SU-DHL-6 (cell line): ENCODE data around the gene PYGL.

Source experiments
- H2AFZ ChIP-seq: fragments of 200-600 bp; sonication (generic); 2 replicates; pipeline ENCODE4 v1.6.1; 2014; ENCODE audit warnings: low read depth, mild to moderate bottlenecking, moderate library complexity, mixed read lengths, antibody characterized with exemption, low read length; ENCODE audit not compliant: severe bottlenecking
- H3F3A ChIP-seq: fragments of 200-600 bp; shearing (Covaris generic); 2 replicates; pipeline ENCODE4 v1.6.0; 2016; ENCODE audit warnings: antibody characterized with exemption, mild to moderate bottlenecking; ENCODE audit not compliant: insufficient read depth
- H3K27ac ChIP-seq: fragments of 200-600 bp; sonication (generic); 2 replicates; pipeline ENCODE4 v1.5.1; 2016; ENCODE audit warnings: low read depth, mild to moderate bottlenecking, low read length, moderate library complexity, mixed read lengths
- H3K27me3 ChIP-seq: fragments of 200-600 bp; sonication (generic), shearing (Covaris generic); 2 replicates; pipeline ENCODE4 v1.6.0; 2014; ENCODE audit warnings: mild to moderate bottlenecking, low read length
- H3K36me3 ChIP-seq: fragments of 200-600 bp; sonication (generic); 2 replicates; pipeline ENCODE4 v1.6.1; 2014; ENCODE audit warnings: mild to moderate bottlenecking, low read length, mixed read lengths
- H3K4me2 ChIP-seq: fragments of 300-600, 200-600 bp; shearing (Covaris generic), sonication (generic); 2 replicates; pipeline ENCODE4 v1.6.0; 2014; ENCODE audit warnings: low read length, low read depth, mild to moderate bottlenecking; ENCODE audit not compliant: poor library complexity, severe bottlenecking
- H3K4me3 ChIP-seq: fragments of 200-600 bp; sonication (generic); 2 replicates; pipeline ENCODE4 v1.5.1; 2014; ENCODE audit warnings: antibody characterized with exemption, low read length, mild to moderate bottlenecking, mixed read lengths; ENCODE audit not compliant: insufficient read depth, poor library complexity, severe bottlenecking
- H3K79me2 ChIP-seq: fragments of 200-600 bp; sonication (generic); 2 replicates; pipeline ENCODE4 v1.6.1; 2014; ENCODE audit warnings: mild to moderate bottlenecking, low read length, moderate library complexity; ENCODE audit not compliant: insufficient read depth
- H3K9ac ChIP-seq: fragments of 200-600 bp; sonication (generic); 2 replicates; pipeline ENCODE4 v1.7.0; 2014; ENCODE audit warnings: mild to moderate bottlenecking, low read length
- H3K9me2 ChIP-seq: fragments of 200-600 bp; sonication (generic); replicated peaks from 2 replicates; pipeline ENCODE4 v1.6.1; 2014; ENCODE audit warnings: low read length; ENCODE audit not compliant: insufficient read depth
- H3K9me3 ChIP-seq: fragments of 200-600 bp; sonication (generic); 2 replicates; pipeline ENCODE4 v1.6.1; 2014; ENCODE audit warnings: low read length, mixed read lengths; ENCODE audit not compliant: insufficient read depth
- H4K20me1 ChIP-seq: fragments of 200-600 bp; sonication (generic); 2 replicates; pipeline ENCODE4 v1.6.1; 2014; ENCODE audit warnings: low read depth, mild to moderate bottlenecking, antibody characterized with exemption, low read length, moderate library complexity, mixed read lengths
- CTCF ChIP-seq: fragments of 200-600 bp; sonication (generic); IDR thresholded peaks from one replicate; pipeline ENCODE4 v1.5.1; 2017; ENCODE audit warnings: antibody characterized with exemption, mild to moderate bottlenecking, low read length, moderate library complexity; ENCODE audit not compliant: insufficient read depth, poor library complexity, severe bottlenecking
- EZH2phosphoT487 ChIP-seq: fragments of 200-600 bp; sonication (generic), shearing (Covaris generic); conservative IDR thresholded peaks from 2 replicates; pipeline ENCODE4 v1.6.1; 2018; ENCODE audit warnings: mild to moderate bottlenecking, antibody characterized with exemption, low read length, moderate library complexity, mixed read lengths

Gene PYGL

GRCh38 chr14:50937800-50938199 lies 6.5 kb downstream of the PYGL start:
- TF ChIP-seq CTCF (no peak), EZH2phosphoT487 (no peak)
- Histone ChIP-seq H3K4me2 (no peak overlapping the region), H3K27me3 (no peaks in the 10 kb centered on the region), H3K27ac (no peak overlapping the region), H3K9ac (no peak overlapping the region), H3K9me2 (no peaks in the 10 kb centered on the region), H3K36me3 (no peaks in the 10 kb centered on the region), H3K79me2 (no peaks in the 10 kb centered on the region), H3K4me3 (no peak overlapping the region), H3K9me3 (no peaks in the 10 kb centered on the region), H3F3A (no peaks in the 10 kb centered on the region), H4K20me1 (no peaks in the 10 kb centered on the region), H2AFZ (no peak overlapping the region)

DNA sequence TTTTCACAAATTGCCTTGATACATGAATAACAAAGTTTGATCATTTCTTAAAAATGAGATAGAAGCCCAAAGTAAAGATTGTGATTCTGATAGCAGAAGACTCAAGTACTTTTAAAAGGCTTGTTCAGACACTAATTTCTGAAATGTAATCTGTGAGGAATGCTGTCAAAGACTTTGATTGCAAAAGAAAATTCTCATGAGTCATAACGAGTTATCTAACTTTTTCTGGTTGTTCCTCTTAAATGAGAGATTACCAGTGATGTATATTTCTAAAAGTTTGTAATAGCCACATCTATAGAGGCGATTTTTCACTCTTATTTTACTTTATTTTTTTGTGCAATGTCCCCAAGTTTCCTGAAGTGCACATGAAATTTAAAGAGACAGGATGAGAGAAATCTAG lies 7.0 kb downstream of the PYGL start:
- Histone ChIP-seq H3K79me2 (no peaks in the 10 kb centered on the region), H3K9me2 (no peaks in the 10 kb centered on the region), H3K4me3 (no peak overlapping the region), H3K4me2 (no peak overlapping the region), H2AFZ (no peak overlapping the region), H3K9ac (no peak overlapping the region), H3K9me3 (no peaks in the 10 kb centered on the region), H3K27ac (no peak overlapping the region), H3K36me3 (no peaks in the 10 kb centered on the region), H4K20me1 (no peaks in the 10 kb centered on the region), H3F3A (no peaks in the 10 kb centered on the region), H3K27me3 (no peaks in the 10 kb centered on the region)
- no peak for TF ChIP-seq CTCF
- no peak for TF ChIP-seq EZH2phosphoT487

DNA sequence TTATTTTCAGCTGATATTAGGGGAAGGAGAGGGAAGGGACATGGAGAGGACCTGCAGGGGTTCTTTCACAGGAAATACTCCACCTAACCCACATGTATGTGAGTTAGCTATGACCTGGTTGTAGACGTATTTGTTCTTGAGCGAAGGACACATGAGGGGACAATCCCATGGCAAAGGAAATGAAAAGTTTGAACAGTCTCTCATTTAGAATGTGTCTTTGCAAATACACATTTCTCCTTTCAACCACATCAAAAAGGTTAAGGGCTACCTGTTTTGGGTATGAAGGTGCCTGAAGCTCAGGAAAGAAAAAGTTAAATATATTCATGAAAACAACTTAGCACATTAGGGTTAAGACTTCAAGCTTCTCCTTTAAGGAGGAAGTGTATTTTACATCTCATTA lies 7.4 kb downstream of the PYGL start:
- Histone ChIP-seq H3F3A (no peaks in the 10 kb centered on the region), H3K9ac (no peak overlapping the region), H3K27me3 (no peaks in the 10 kb centered on the region), H3K79me2 (no peaks in the 10 kb centered on the region), H3K9me2 (no peaks in the 10 kb centered on the region), H3K4me2 (no peak overlapping the region), H3K9me3 (no peaks in the 10 kb centered on the region), H3K4me3 (no peak overlapping the region), H4K20me1 (no peaks in the 10 kb centered on the region), H2AFZ (no peak overlapping the region), H3K36me3 (no peaks in the 10 kb centered on the region), H3K27ac (no peak overlapping the region)
- no peak for TF ChIP-seq EZH2phosphoT487
- no peak for TF ChIP-seq CTCF

DNA sequence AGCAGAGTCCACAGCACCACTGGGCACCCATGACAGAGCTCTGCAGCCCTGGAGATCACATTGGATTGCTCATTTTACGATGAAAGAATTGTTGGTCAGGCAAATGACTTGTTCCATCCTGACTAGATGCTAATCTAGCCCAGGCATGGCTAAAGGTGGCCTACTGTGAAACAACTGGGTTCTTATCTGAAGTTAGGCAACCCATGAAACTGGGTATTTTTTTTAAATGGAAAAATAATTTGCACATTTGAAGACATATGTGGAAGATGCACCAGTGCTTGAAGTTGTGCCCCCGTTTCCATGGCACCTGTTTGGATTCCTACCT lies 8.3 kb downstream of the PYGL start:
- H4K20me1 ChIP-seq: no peaks in the 10 kb centered on the region
- no peak overlapping the region for H2AFZ ChIP-seq
- H3K9ac ChIP-seq: no peak overlapping the region
- H3K4me3 ChIP-seq: no peak overlapping the region
- no peak overlapping the region for H3K4me2 ChIP-seq
- no peaks in the 10 kb centered on the region for H3K79me2 ChIP-seq
- no peaks in the 10 kb centered on the region for H3K9me3 ChIP-seq
- no peak for TF ChIP-seq CTCF
- TF ChIP-seq EZH2phosphoT487: no peak
- H3K27ac ChIP-seq: no peak overlapping the region
- H3F3A ChIP-seq: no peaks in the 10 kb centered on the region
- H3K36me3 ChIP-seq: no peaks in the 10 kb centered on the region
- H3K9me2 ChIP-seq: no peaks in the 10 kb centered on the region
- no peaks in the 10 kb centered on the region for H3K27me3 ChIP-seq
